GM20000 (cell line): ENCODE measurements around the gene EI24.
A peak's percentile ranks its signal among the peaks of the same experiment; 100 is the strongest.
"Not testable (repeated sequence)": the region's sequence is repeated elsewhere in the genome, so short reads cannot be mapped to it uniquely, and the experiment has no call there.

Experiments
- DNase-seq: peaks from one replicate; pipeline ENCODE4 v3.0.0; 2012; ENCODE audit warnings: low spot score
- TF ChIP-seq, protein P1 (sequence below): IDR thresholded peaks from 2 replicates; pipeline ENCODE4 v1.5.1; 2012; ENCODE audit warnings: mild to moderate bottlenecking, control low read depth; ENCODE audit errors: extremely low read depth, missing control alignments

The EI24 gene

GRCh38 chr11:125568970-125569914 is at the start of gene EI24:
TSS of gene EI24 (plus strand) at chr11:125569477. CDS start at chr11:125572528, 3,051 bp downstream.
- peak; percentile 92 for DNase-seq
- TF ChIP-seq, protein P1, sequence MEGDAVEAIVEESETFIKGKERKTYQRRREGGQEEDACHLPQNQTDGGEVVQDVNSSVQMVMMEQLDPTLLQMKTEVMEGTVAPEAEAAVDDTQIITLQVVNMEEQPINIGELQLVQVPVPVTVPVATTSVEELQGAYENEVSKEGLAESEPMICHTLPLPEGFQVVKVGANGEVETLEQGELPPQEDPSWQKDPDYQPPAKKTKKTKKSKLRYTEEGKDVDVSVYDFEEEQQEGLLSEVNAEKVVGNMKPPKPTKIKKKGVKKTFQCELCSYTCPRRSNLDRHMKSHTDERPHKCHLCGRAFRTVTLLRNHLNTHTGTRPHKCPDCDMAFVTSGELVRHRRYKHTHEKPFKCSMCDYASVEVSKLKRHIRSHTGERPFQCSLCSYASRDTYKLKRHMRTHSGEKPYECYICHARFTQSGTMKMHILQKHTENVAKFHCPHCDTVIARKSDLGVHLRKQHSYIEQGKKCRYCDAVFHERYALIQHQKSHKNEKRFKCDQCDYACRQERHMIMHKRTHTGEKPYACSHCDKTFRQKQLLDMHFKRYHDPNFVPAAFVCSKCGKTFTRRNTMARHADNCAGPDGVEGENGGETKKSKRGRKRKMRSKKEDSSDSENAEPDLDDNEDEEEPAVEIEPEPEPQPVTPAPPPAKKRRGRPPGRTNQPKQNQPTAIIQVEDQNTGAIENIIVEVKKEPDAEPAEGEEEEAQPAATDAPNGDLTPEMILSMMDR: peak; percentile 27

GRCh38 chr11:125519860-125520834 is 49.1 kb upstream of the EI24 start:
- TF ChIP-seq, protein P1: no peak

DNA sequence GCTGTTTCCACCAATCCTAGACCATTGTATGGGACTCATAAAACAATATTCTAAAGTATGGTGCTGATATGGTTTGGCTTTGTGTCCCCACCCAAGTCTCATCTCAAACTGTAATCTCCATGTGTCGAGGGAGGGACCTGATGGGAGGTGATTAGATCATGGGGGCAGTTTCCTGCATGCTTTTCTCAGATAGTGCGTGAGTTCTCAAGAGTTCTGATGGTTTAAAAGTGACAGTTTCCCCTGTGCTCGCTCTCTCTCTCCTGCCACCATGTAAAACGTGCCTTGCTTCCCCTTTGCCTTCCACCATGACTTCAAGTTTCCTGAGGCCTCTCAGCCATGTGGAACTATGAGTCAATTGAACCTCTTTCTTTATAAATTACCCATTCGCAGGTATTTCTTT is 44.0 kb upstream of the EI24 start:
- TF ChIP-seq, protein P1: no peak
- DNase-seq: no peak

More at GRCh38 chr11:125519860-125520834, 49.1 kb upstream of the EI24 start:
- DNase-seq: no peak

- TF ChIP-seq, protein P1: no peak
- DNase-seq: no peak
Measured at GRCh38 chr11:125532668-125533067, 36.6 kb upstream of the EI24 start.

- DNase-seq: no peak
- TF ChIP-seq, protein P1: no peak
Measured at GRCh38 chr11:125535585-125535984, 33.7 kb upstream of the EI24 start.

GRCh38 chr11:125536834-125537233 is 32.4 kb upstream of the EI24 start:
- DNase-seq: not testable (repeated sequence)

DNA sequence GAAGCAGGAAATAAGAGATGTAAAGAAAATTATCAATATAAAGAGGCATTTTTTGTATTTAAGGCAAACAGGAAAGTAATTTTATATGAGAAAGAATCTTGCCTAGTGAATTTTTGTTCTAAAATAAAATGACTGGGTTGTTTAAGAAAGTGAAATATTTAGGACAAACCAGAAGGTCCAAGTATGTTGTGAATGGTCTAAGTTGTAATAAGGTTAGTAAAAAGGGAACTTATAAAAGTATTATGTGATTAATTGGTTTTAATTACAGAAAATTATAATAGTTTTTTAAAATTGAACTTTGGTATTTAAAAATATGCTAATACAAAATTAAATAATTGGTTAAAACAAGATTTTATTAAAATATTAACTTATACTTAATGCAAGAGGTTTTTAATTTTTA is 26.6 kb upstream of the EI24 start:
- TF ChIP-seq, protein P1: no peak

More for the DNA sequence above, 26.6 kb upstream of the EI24 start:
- no peak for DNase-seq
